Loucy (cell line): ENCODE results near the gene UFD1.

ENCODE experiments used
- H2AFZ ChIP-seq: fragments of 200-600 bp; sonication (generic); 2 replicates; pipeline ENCODE4 v1.6.0; 2016; ENCODE audit warnings: antibody characterized with exemption, mild to moderate bottlenecking, low read length, moderate library complexity
- H3F3A ChIP-seq: fragments of 200-600 bp; 2 replicates; pipeline ENCODE4 v1.6.0; 2016; ENCODE audit warnings: antibody characterized with exemption, low read depth, mild to moderate bottlenecking
- H3K27me3 ChIP-seq: fragments of 200-600 bp; sonication (generic); 2 replicates; pipeline ENCODE4 v1.6.1; 2014; ENCODE audit warnings: low read length, mild to moderate bottlenecking; ENCODE audit not compliant: insufficient read depth, poor library complexity, severe bottlenecking
- H3K36me3 ChIP-seq: fragments of 200-600 bp; sonication (generic); 2 replicates; pipeline ENCODE4 v1.6.1; 2016; ENCODE audit warnings: low read length; ENCODE audit not compliant: insufficient read depth
- H3K4me1 ChIP-seq: fragments of 200-600 bp; sonication (generic); 2 replicates; pipeline ENCODE4 v1.5.1; 2014; ENCODE audit warnings: low read length, mild to moderate bottlenecking; ENCODE audit not compliant: insufficient read depth, poor library complexity, severe bottlenecking
- H3K4me2 ChIP-seq: fragments of 200-600 bp; sonication (generic); 2 replicates; pipeline ENCODE4 v1.6.0; 2014; ENCODE audit warnings: antibody characterized with exemption, low read length, low read depth, mild to moderate bottlenecking; ENCODE audit not compliant: poor library complexity, severe bottlenecking
- H3K4me3 ChIP-seq: fragments of 200-600 bp; sonication (generic); 2 replicates; pipeline ENCODE4 v1.5.1; 2014; ENCODE audit warnings: low read length, mild to moderate bottlenecking, mixed read lengths; ENCODE audit not compliant: poor library complexity, severe bottlenecking
- H3K79me2 ChIP-seq: fragments of 200-600 bp; sonication (generic); 2 replicates; pipeline ENCODE4 v1.6.1; 2014; ENCODE audit warnings: low read length; ENCODE audit not compliant: insufficient read depth
- H3K9ac ChIP-seq: fragments of 200-600 bp; sonication (generic); 2 replicates; pipeline ENCODE4 v1.6.0; 2014; ENCODE audit warnings: mild to moderate bottlenecking, low read depth, low read length, moderate library complexity; ENCODE audit not compliant: poor library complexity, severe bottlenecking
- H3K9me2 ChIP-seq: fragments of 200-600 bp; sonication (generic); replicated peaks from 2 replicates; pipeline ENCODE4 v1.6.1; 2016; ENCODE audit warnings: low read depth, low read length, mixed read lengths
- H3K9me3 ChIP-seq: fragments of 200-600 bp; sonication (generic); 2 replicates; pipeline ENCODE4 v1.6.1; 2014; ENCODE audit warnings: mild to moderate bottlenecking, antibody characterized with exemption, low read length, low read depth; ENCODE audit not compliant: insufficient read depth
- H4K20me1 ChIP-seq: fragments of 200-600 bp; sonication (generic); 2 replicates; pipeline ENCODE4 v1.6.0; 2014; ENCODE audit warnings: antibody characterized with exemption, low read length, mild to moderate bottlenecking; ENCODE audit not compliant: insufficient read depth, poor library complexity, severe bottlenecking
- EZH2phosphoT487 ChIP-seq: fragments of 200-600 bp; IDR thresholded peaks from 2 replicates; pipeline ENCODE4 v1.6.1; 2018; ENCODE audit warnings: antibody characterized with exemption, mild to moderate bottlenecking, moderate library complexity, borderline replicate concordance
- TF ChIP-seq, protein P1 (sequence below): fragments of 200-600 bp; sonication (generic); conservative IDR thresholded peaks from 2 replicates; pipeline ENCODE4 v1.5.1; 2014; ENCODE audit warnings: mild to moderate bottlenecking, antibody characterized with exemption, low read length

Gene UFD1

DNA sequence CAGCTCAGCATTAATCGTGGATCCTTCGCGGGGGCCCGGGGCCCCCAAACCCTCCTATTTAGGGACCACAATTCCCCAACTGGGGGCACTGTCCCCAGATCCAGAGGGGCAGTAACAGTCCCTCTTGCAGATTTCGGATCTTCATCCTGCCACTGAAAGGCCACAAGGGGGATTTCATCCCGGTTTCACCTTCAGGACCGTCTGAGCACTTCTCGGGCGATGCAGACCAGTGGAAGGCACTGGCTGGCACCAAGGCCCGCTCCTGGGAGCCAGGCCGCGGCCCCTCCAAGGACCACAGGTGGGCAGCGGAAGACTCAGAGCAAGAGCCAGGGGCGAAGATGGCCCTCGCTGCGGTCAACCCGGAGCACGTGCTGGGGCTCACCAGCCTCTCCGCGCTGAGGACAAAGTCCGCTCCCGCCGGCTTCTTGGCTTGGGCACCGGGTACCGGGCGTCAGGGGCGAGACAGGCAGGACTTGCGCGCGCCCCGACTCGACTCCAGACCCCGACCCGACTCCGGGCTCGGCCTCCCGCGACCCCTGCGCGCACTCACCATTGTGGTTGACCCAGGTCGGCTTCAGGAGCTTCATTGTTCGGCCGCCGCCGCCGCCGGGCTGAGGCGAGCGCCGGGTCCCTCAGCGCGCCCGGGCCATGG, 48.0 kb downstream of the UFD1 start:
- Histone ChIP-seq H2AFZ (no peak overlapping the region), H3K4me1 (peaks cover 32% of the 10 kb centered on the region), H3K9me3 (no peaks in the 10 kb centered on the region), H3K36me3 (peaks cover 12% of the 10 kb centered on the region; the same call in 1 of the 2 replicates), H3K27me3 (no peaks in the 10 kb centered on the region), H3K4me2 (peak overlapping the region; percentile 85), H4K20me1 (peaks cover 35% of the 10 kb centered on the region), H3K9me2 (no peaks in the 10 kb centered on the region), H3K79me2 (peaks cover 66% of the 10 kb centered on the region), H3K4me3 (peak overlapping the region; percentile 93), H3K9ac (peak overlapping the region; percentile 89), H3F3A (no peaks in the 10 kb centered on the region)
- TF ChIP-seq, protein P1, sequence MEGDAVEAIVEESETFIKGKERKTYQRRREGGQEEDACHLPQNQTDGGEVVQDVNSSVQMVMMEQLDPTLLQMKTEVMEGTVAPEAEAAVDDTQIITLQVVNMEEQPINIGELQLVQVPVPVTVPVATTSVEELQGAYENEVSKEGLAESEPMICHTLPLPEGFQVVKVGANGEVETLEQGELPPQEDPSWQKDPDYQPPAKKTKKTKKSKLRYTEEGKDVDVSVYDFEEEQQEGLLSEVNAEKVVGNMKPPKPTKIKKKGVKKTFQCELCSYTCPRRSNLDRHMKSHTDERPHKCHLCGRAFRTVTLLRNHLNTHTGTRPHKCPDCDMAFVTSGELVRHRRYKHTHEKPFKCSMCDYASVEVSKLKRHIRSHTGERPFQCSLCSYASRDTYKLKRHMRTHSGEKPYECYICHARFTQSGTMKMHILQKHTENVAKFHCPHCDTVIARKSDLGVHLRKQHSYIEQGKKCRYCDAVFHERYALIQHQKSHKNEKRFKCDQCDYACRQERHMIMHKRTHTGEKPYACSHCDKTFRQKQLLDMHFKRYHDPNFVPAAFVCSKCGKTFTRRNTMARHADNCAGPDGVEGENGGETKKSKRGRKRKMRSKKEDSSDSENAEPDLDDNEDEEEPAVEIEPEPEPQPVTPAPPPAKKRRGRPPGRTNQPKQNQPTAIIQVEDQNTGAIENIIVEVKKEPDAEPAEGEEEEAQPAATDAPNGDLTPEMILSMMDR, result peak; percentile 33; the same call in 1 of the 2 replicates
- TF ChIP-seq EZH2phosphoT487, result no peak

DNA sequence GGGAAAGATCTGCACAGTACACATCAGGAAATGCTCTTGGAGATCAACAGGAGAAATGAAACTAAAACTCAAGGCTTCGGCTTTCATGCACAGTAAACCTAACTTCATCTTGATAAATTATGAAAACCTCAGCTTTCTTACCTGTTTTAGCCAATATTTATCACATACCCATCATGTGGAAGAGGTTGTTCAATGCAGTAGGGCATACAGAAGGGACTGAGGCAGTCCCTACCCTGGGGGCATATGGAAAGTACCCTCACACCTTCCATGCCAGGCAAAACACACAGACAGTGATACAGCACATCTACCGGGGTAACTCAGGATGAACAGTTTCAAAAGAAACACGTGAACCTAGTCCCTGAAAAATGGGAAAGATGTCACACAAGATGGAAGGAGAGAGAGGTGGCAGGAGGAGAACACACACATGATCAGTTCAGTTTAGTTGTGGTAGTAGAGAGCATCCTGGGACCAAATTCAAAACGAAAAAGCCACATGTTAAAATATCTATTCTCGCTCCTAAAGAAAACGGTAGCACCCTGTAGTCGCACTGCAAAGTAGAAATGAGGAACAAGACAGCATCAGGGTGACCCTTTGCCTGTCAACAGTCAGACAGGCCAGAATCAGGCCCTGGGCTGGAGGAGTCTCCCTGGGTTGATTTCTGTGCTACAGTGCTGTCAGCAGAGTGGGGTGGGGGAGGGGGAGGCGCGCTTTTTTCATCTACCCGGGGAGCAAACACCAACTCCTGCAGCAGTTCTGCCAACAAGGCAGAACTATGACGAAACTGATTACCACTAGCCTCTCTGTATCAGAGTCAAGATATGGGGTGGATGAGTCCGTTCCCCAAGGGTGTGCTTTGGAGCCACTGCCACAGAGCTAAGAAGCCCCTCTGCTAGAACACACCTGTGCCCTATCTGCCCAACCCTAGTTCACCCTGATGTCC, 48.8 kb downstream of the UFD1 start:
- TF ChIP-seq EZH2phosphoT487, result no peak
- TF ChIP-seq, protein P1, result no peak
- no peaks in the 10 kb centered on the region for H3K27me3 ChIP-seq

DNA sequence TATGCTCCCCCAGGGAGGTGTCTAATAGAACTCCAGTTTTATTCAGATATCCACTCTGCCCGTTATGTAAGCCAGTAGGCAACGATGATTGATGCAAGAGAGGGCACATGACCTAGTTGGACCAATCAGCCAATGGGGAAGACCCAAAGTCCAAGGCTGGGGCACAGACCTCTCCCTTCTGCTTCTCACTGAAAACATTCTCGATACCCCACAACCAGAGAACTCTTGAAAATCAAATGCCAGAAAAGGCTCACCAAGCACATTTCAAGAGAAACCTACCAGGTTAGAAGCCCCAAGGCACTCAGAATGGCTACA, 54.9 kb downstream of the UFD1 start:
- peaks cover 30% of the 10 kb centered on the region for H4K20me1 ChIP-seq

More for the DNA sequence above, 48.8 kb downstream of the UFD1 start:
- H2AFZ ChIP-seq, result no peak overlapping the region
- H3K4me2 ChIP-seq, result peak overlapping the region; percentile 85
- no peaks in the 10 kb centered on the region for H3K9me2 ChIP-seq
- H3K36me3 ChIP-seq, result peaks cover 8% of the 10 kb centered on the region; the same call in 1 of the 2 replicates
- H3K9me3 ChIP-seq, result no peaks in the 10 kb centered on the region
- H3K9ac ChIP-seq, result peak overlapping the region; percentile 89
- peaks cover 33% of the 10 kb centered on the region for H3K4me1 ChIP-seq
- peak overlapping the region; percentile 93 for H3K4me3 ChIP-seq
- peaks cover 73% of the 10 kb centered on the region for H3K79me2 ChIP-seq
- H3F3A ChIP-seq, result no peaks in the 10 kb centered on the region
- peaks cover 37% of the 10 kb centered on the region for H4K20me1 ChIP-seq

More for the DNA sequence above, 54.9 kb downstream of the UFD1 start:
- Histone ChIP-seq H3K9ac (no peak overlapping the region), H3K27me3 (no peaks in the 10 kb centered on the region), H3K36me3 (peaks cover 6% of the 10 kb centered on the region; the same call in 1 of the 2 replicates), H3K4me2 (peak overlapping the region; percentile 29), H3K4me3 (no peak overlapping the region), H3K9me3 (no peaks in the 10 kb centered on the region), H3K79me2 (peaks cover 89% of the 10 kb centered on the region), H3K9me2 (no peaks in the 10 kb centered on the region), H3K4me1 (peaks cover 53% of the 10 kb centered on the region), H3F3A (no peaks in the 10 kb centered on the region; the same call in 1 of the 2 replicates), H2AFZ (no peak overlapping the region)
- TF ChIP-seq, protein P1, result no peak
- no peak for TF ChIP-seq EZH2phosphoT487
